ENCODE results near the gene SLC35E2B.
"Not testable (repeated sequence)": the region's sequence is repeated elsewhere in the genome, so short reads cannot be mapped to it uniquely, and the experiment has no call there.

Gene SLC35E2B

DNA sequence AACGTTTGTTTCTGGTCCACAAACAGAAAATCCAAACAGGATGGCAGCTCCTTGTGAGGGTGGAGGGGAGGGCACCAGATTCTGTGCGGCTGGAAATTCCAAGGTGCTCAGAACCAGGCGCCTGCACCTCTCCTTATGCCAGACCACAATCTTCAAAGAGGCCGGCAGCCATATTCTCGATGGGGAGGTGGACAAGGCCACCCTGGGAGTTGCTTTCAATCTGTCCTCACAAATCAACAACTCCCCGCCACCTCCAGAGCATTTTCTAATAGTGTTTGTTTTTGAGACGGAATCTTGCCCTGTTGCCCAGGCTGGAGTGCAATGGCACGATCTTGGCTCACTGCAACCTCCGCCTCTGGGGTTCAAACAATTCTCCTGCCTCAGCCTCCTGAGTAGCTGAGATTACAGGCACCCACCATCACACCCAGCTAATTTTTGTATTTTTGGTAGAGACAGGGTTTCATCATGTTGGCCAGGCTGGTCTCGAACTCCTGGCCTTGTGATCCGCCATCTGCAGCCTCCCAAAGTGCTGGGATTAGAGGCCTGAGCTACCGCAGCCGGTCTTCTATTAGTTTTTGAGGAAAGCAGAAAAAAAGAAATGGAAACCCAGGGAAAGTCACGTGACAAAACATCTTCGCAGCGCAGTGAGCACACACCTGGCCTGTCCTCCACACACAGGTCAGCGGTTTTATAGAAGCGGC, 36.7 kb upstream of the SLC35E2B start:
- H3K9ac ChIP-seq (ENCODE audit: low read depth, low read length, poor library complexity); H2AK5ac ChIP-seq (ENCODE audit: low read depth, low read length); H3K4me1 ChIP-seq (ENCODE audit: control insufficient read depth in 2 of 2, insufficient read depth in 1 of 2, low read depth in 1 of 2, low read length in 2 of 2); DNase-seq (ENCODE audit: low spot score); H3K79me1 ChIP-seq (ENCODE audit: low read depth, low read length); H3K14ac ChIP-seq (ENCODE audit: low read length); H3K18ac ChIP-seq (ENCODE audit: low read length); H2BK5ac ChIP-seq (ENCODE audit: low read length); H4K8ac ChIP-seq (ENCODE audit: low read depth, low read length); H3K27ac ChIP-seq (replicated peaks; ENCODE audit: low read length); H3K9me3 ChIP-seq (replicated peaks in 1 of 2; ENCODE audit: control insufficient read depth in 2 of 2, insufficient read depth in 1 of 2, low read depth in 1 of 2, low read length in 2 of 2); H3K4me3 ChIP-seq (ENCODE audit: low read length in 2 of 2); H2BK120ac ChIP-seq (ENCODE audit: low read depth, low read length); H2AFZ ChIP-seq (ENCODE audit: low read length); H2BK12ac ChIP-seq (ENCODE audit: low read length); H4K91ac ChIP-seq (ENCODE audit: low read depth, low read length, poor library complexity); H3K27me3 ChIP-seq (ENCODE audit: control insufficient read depth in 3 of 3, insufficient read depth in 3 of 3, low read depth in 1 of 3, low read length in 3 of 3); H2BK15ac ChIP-seq (ENCODE audit: low read length); H3K23ac ChIP-seq (ENCODE audit: low read depth, low read length, poor library complexity); H3K4ac ChIP-seq (ENCODE audit: low read length); H3K4me2 ChIP-seq (ENCODE audit: insufficient read depth, low read length, poor library complexity, severe bottlenecking): not testable (repeated sequence)
- WGBS, 2 donors (ENCODE audit: extremely low coverage in 2 of 2, insufficient read length in 2 of 2, insufficient replicate concordance in 1 of 2): no CpG with 5 or more reads among the region's 18 CpGs
- peaks cover 7 to 38% of the 10 kb centered on the region in 2 donors for H3K36me3 ChIP-seq (replicated peaks in 1 of 2; ENCODE audit: control insufficient read depth in 2 of 2, insufficient read depth in 2 of 2, low read length in 2 of 2)

DNA sequence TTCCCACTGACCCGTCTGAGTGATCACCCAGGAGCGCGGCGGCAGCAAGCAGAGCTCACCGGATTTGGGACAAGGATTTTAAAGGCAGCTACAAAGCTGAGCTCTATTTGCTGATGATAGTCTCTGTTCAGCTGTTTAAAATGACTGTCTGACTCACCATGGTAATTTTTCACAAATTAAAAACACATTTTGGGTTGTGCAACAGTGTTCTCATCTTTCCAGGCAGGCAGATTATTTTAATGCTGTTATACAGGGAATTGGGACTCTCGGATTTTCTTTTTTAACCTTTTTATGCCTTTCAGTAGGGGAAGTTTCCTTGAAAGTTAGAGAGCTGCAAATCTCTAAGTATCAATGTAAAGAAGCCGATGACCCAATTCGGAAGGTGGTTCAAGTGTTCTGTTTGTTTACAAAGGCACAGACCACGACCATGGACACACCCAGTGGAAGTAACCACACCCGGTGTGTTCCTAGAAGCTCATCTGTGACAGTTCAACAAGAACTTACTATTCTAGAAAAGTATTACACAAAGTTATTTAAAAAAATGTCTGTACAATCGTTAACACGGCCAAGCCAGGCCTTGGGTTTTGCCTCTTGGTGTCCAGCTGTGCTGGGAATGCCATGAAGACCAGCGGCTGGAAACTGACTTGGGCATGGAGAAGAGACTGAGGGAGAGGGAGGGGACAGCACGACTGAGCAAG, 35.9 kb upstream of the SLC35E2B start:
- not testable (repeated sequence) for H3K27ac ChIP-seq (replicated peaks; ENCODE audit: low read length); H3K18ac ChIP-seq (ENCODE audit: low read length); H2AK5ac ChIP-seq (ENCODE audit: low read depth, low read length); H3K14ac ChIP-seq (ENCODE audit: low read length); H3K79me1 ChIP-seq (ENCODE audit: low read depth, low read length); H2BK5ac ChIP-seq (ENCODE audit: low read length); H2BK15ac ChIP-seq (ENCODE audit: low read length); H3K23ac ChIP-seq (ENCODE audit: low read depth, low read length, poor library complexity); H3K27me3 ChIP-seq (ENCODE audit: control insufficient read depth in 3 of 3, insufficient read depth in 3 of 3, low read depth in 1 of 3, low read length in 3 of 3); H3K4me3 ChIP-seq (ENCODE audit: low read length in 2 of 2); H3K9me3 ChIP-seq (replicated peaks in 1 of 2; ENCODE audit: control insufficient read depth in 2 of 2, insufficient read depth in 1 of 2, low read depth in 1 of 2, low read length in 2 of 2); H3K4me1 ChIP-seq (ENCODE audit: control insufficient read depth in 2 of 2, insufficient read depth in 1 of 2, low read depth in 1 of 2, low read length in 2 of 2); H2AFZ ChIP-seq (ENCODE audit: low read length); H4K91ac ChIP-seq (ENCODE audit: low read depth, low read length, poor library complexity); H3K4ac ChIP-seq (ENCODE audit: low read length); H2BK120ac ChIP-seq (ENCODE audit: low read depth, low read length); H4K8ac ChIP-seq (ENCODE audit: low read depth, low read length); H3K4me2 ChIP-seq (ENCODE audit: insufficient read depth, low read length, poor library complexity, severe bottlenecking); H3K9ac ChIP-seq (ENCODE audit: low read depth, low read length, poor library complexity); DNase-seq (ENCODE audit: low spot score); H2BK12ac ChIP-seq (ENCODE audit: low read length)
- WGBS, 2 donors (ENCODE audit: extremely low coverage in 2 of 2, insufficient read length in 2 of 2, insufficient replicate concordance in 1 of 2): no CpG with 5 or more reads among the region's 14 CpGs
- peaks cover 7 to 34% of the 10 kb centered on the region in 2 donors for H3K36me3 ChIP-seq (replicated peaks in 1 of 2; ENCODE audit: control insufficient read depth in 2 of 2, insufficient read depth in 2 of 2, low read length in 2 of 2)

DNA sequence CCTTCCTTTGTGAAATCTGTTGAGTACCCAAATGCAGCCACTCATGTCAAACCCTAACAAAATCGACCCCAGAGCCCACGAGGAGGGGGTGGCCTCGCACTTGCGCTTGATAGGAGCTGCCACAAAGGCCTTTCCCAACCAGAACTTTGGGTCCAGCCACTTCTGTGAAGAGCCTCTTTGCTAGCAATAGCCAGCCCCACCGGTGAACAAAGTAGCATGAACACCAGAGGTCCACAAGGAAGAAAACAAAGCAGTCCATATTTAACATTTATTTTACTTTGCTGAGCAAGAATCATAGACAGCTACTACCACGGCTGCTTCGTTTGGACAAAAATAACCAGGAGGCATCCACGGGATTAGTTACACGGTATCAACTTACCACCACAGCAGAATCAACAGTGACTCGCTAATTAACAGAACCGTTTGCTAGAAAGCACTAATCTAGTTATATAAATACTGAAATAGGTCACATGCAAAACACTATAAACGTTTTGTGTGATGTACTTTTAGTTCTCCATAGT, 34.6 kb upstream of the SLC35E2B start:
- not testable (repeated sequence) for H3K27me3 ChIP-seq (ENCODE audit: control insufficient read depth in 3 of 3, insufficient read depth in 3 of 3, low read depth in 1 of 3, low read length in 3 of 3); H2BK5ac ChIP-seq (ENCODE audit: low read length); DNase-seq (ENCODE audit: low spot score); H3K27ac ChIP-seq (replicated peaks; ENCODE audit: low read length); H3K9me3 ChIP-seq (replicated peaks in 1 of 2; ENCODE audit: control insufficient read depth in 2 of 2, insufficient read depth in 1 of 2, low read depth in 1 of 2, low read length in 2 of 2); H3K4me1 ChIP-seq (ENCODE audit: control insufficient read depth in 2 of 2, insufficient read depth in 1 of 2, low read depth in 1 of 2, low read length in 2 of 2); H3K4me3 ChIP-seq (ENCODE audit: low read length in 2 of 2); H4K8ac ChIP-seq (ENCODE audit: low read depth, low read length); H2AK5ac ChIP-seq (ENCODE audit: low read depth, low read length); H3K9ac ChIP-seq (ENCODE audit: low read depth, low read length, poor library complexity); H2BK12ac ChIP-seq (ENCODE audit: low read length); H3K79me1 ChIP-seq (ENCODE audit: low read depth, low read length); H3K18ac ChIP-seq (ENCODE audit: low read length); H2BK120ac ChIP-seq (ENCODE audit: low read depth, low read length); H4K91ac ChIP-seq (ENCODE audit: low read depth, low read length, poor library complexity); H2AFZ ChIP-seq (ENCODE audit: low read length); H3K14ac ChIP-seq (ENCODE audit: low read length); H3K4ac ChIP-seq (ENCODE audit: low read length); H3K23ac ChIP-seq (ENCODE audit: low read depth, low read length, poor library complexity); H3K4me2 ChIP-seq (ENCODE audit: insufficient read depth, low read length, poor library complexity, severe bottlenecking); H2BK15ac ChIP-seq (ENCODE audit: low read length)
- peaks cover under 1 to 25% of the 10 kb centered on the region in 2 donors for H3K36me3 ChIP-seq (replicated peaks in 1 of 2; ENCODE audit: control insufficient read depth in 2 of 2, insufficient read depth in 2 of 2, low read length in 2 of 2)
- no CpG with 5 or more reads among the region's 12 CpGs for WGBS, 2 donors (ENCODE audit: extremely low coverage in 2 of 2, insufficient read length in 2 of 2, insufficient replicate concordance in 1 of 2)

DNA sequence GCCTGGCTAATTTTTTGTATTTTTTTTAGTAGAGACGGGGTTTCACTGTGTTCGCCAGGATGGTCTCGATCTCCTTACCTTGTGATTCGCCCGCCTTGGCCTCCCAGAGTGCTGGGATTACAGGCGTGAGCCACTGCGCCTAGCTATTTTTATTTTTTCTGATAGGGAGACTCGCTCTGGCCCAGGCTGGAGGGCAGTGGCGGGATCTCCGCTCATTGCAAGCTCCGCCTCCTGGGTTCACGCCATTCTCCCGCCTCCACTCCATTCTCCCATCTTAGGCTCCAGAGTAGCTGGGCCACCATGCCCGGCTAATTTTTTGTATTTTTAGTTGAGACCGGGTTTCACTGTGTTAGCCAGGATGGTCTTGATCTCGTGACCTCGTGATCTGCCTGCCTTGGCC, 33.5 kb upstream of the SLC35E2B start:
- H2BK5ac ChIP-seq (ENCODE audit: low read length); H3K18ac ChIP-seq (ENCODE audit: low read length); H3K27me3 ChIP-seq (ENCODE audit: control insufficient read depth in 3 of 3, insufficient read depth in 3 of 3, low read depth in 1 of 3, low read length in 3 of 3); H4K91ac ChIP-seq (ENCODE audit: low read depth, low read length, poor library complexity); H3K14ac ChIP-seq (ENCODE audit: low read length); H2AK5ac ChIP-seq (ENCODE audit: low read depth, low read length); H3K9ac ChIP-seq (ENCODE audit: low read depth, low read length, poor library complexity); H3K79me1 ChIP-seq (ENCODE audit: low read depth, low read length); H4K8ac ChIP-seq (ENCODE audit: low read depth, low read length); H3K4me2 ChIP-seq (ENCODE audit: insufficient read depth, low read length, poor library complexity, severe bottlenecking); DNase-seq (ENCODE audit: low spot score); H3K4me1 ChIP-seq (ENCODE audit: control insufficient read depth in 2 of 2, insufficient read depth in 1 of 2, low read depth in 1 of 2, low read length in 2 of 2); H2BK12ac ChIP-seq (ENCODE audit: low read length); H2BK120ac ChIP-seq (ENCODE audit: low read depth, low read length); H3K4ac ChIP-seq (ENCODE audit: low read length); H3K9me3 ChIP-seq (replicated peaks in 1 of 2; ENCODE audit: control insufficient read depth in 2 of 2, insufficient read depth in 1 of 2, low read depth in 1 of 2, low read length in 2 of 2); H3K4me3 ChIP-seq (ENCODE audit: low read length in 2 of 2); H3K23ac ChIP-seq (ENCODE audit: low read depth, low read length, poor library complexity); H3K27ac ChIP-seq (replicated peaks; ENCODE audit: low read length); H2AFZ ChIP-seq (ENCODE audit: low read length); H2BK15ac ChIP-seq (ENCODE audit: low read length): not testable (repeated sequence)
- peaks cover 3 to 17% of the 10 kb centered on the region in 2 donors for H3K36me3 ChIP-seq (replicated peaks in 1 of 2; ENCODE audit: control insufficient read depth in 2 of 2, insufficient read depth in 2 of 2, low read length in 2 of 2)
- no CpG with 5 or more reads among the region's 17 CpGs for WGBS, 2 donors (ENCODE audit: extremely low coverage in 2 of 2, insufficient read length in 2 of 2, insufficient replicate concordance in 1 of 2)

Measured in neuronal stem cell (in vitro differentiated cells).